ENCODE measurements around the gene EVX2. TPM values are rescaled to one million over a fixed set of nuclear protein-coding genes. Genes with fewer than 3 reads are reported as not detected.

Gene EVX2
- total and polyA plus RNA-seq, 2 donors (not counting 1 experiment from before 2014, with no cell fraction given) = not detected

DNA sequence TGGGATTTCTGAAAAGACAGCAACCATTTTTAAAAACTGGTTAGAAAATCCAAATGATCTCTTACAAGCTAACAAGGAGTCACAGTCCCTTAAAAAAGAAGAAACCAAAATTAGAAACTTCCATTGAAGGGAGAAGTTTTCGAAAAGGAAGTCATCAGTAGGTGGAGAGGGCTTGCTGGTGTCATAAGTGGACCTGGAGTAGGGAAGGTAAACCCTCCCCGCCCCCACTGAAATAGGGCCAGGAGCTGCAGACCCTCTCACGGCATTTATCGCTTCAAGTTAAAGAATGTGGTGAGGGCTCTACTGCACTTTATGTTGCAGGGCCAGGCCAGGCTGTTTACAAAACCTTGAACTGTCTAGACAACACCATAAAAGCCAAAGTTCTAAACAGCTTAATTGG lies 26.2 kb upstream of the EVX2 start:
- H3K4me1 ChIP-seq (ENCODE audit: control insufficient read depth in 2 of 2, insufficient read depth in 2 of 2, low read length in 2 of 2) = peaks cover 3 to 26% of the 10 kb centered on the region in 2 donors
- DNase-seq (no peak), ATAC-seq (ENCODE audit: low read depth) (no peak)
- H3K9me3 Mint-ChIP-seq (ENCODE audit: insufficient read depth) = peaks cover 4% of the 10 kb centered on the region
- H3K27me3 ChIP-seq (replicated peaks in 1 of 4; ENCODE audit: control extremely low read depth in 1 of 4, control insufficient read depth in 3 of 4, insufficient read depth in 4 of 4, low read length in 3 of 4) = peaks cover 0 to 90% (median 64%) of the 10 kb centered on the region in 4 experiments
- no peaks in the 10 kb centered on the region for H3K36me3 ChIP-seq (replicated peaks in 1 of 2; ENCODE audit: control extremely low read depth in 1 of 2, control insufficient read depth in 1 of 2, extremely low read depth in 1 of 2, insufficient read depth in 2 of 2, low read length in 1 of 2)
- no CpG with 5 or more reads among the region's 4 CpGs for WGBS (ENCODE audit: insufficient coverage)
- no peak overlapping the region for H3K9ac ChIP-seq (ENCODE audit: low read length)
- H3K27me3 Mint-ChIP-seq = peaks cover 79% of the 10 kb centered on the region
- H3K79me2 ChIP-seq (ENCODE audit: control insufficient read depth, insufficient read depth, low read length) = no peaks in the 10 kb centered on the region
- intact Hi-C loops (cut with micrococcal nuclease) = no loop called here
- H3K4me3 ChIP-seq (ENCODE audit: control extremely low read depth in 1 of 5, extremely low read depth in 1 of 5, insufficient read depth in 1 of 5, low read depth in 2 of 5, low read length in 4 of 5) = no peak overlapping the region
- H2AFZ ChIP-seq (ENCODE audit: insufficient read depth, low read depth, low read length, poor library complexity, severe bottlenecking) = no peak overlapping the region
- TF ChIP-seq CTCF (IDR thresholded peaks at IDR 0.05) (no peak), EZH2 (IDR thresholded peaks at IDR 0.05; ENCODE audit: borderline replicate concordance, insufficient read depth, low read depth, low read length, poor library complexity, severe bottlenecking) (no peak)
- H4K20me1 ChIP-seq (ENCODE audit: control insufficient read depth, insufficient read depth, low read length, poor library complexity, severe bottlenecking) = no peaks in the 10 kb centered on the region
- H3K4me2 ChIP-seq (replicated peaks; ENCODE audit: low read depth, low read length, poor library complexity, severe bottlenecking) = no peak overlapping the region
- H3K4me1 Mint-ChIP-seq = peaks cover 14% of the 10 kb centered on the region
- no peak overlapping the region for H3K4me3 Mint-ChIP-seq
- CTCF ChIA-PET = interaction anchor here (1.0 to 1.9 kb wide), 3 partner anchors 12 to 31 kb away, joined by 3 to 9 read pairs (median 3); no protein-coding TSS in a partner anchor
- no peak overlapping the region for H3K27ac ChIP-seq (ENCODE audit: low read length in 2 of 2)
- POLR2A ChIA-PET = no interaction called here
- no peak overlapping the region for H3K27ac Mint-ChIP-seq
- H3K9me3 ChIP-seq (ENCODE audit: control extremely low read depth in 1 of 3, control insufficient read depth in 2 of 3, insufficient read depth in 1 of 3, low read length in 2 of 3) = peaks cover 0 to 57% (median 0%) of the 10 kb centered on the region in 3 donors

DNA sequence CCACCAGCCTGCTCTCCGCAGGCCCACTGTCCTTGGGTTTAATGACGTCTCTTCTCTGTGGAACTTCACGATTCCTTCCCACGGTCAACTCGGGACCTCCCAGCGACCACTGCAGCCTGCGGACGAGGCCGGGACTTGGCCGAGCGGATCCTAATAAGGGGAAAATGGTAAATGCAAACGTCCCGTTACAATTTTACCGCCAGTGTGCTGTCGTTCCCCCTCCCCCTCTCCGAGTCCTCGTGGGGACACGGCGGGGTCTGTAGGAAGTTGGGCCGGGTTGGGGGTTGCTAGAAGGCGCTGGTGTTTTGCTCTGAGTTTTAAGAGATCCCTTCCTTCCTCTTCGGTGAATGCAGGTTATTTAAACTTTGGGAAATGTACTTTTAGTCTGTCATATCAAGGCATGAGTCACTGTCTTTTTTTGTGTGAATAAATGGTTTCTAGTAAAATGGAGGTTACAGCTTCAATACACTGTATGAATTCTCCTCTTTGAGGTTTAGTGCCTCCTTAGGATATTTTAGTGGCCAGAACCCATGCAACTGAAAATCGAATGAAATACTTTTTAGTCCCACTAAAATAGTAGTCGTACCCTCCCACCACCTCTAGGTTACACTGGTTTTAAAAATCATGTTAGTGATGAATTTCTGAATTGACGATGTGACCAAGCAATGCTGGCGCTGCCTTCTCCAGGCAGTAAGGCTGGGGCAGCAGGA lies 25.6 kb upstream of the EVX2 start:
- Mint-ChIP-seq H3K9me3 (ENCODE audit: insufficient read depth) (peaks cover 4% of the 10 kb centered on the region), H3K27me3 (peaks cover 81% of the 10 kb centered on the region), H3K4me1 (peaks cover 14% of the 10 kb centered on the region), H3K4me3 (no peak overlapping the region), H3K27ac (no peak overlapping the region)
- peaks cover 3 to 29% of the 10 kb centered on the region in 2 donors for H3K4me1 ChIP-seq (ENCODE audit: control insufficient read depth in 2 of 2, insufficient read depth in 2 of 2, low read length in 2 of 2)
- H3K27ac ChIP-seq (ENCODE audit: low read length in 2 of 2) = no peak overlapping the region
- no peak overlapping the region for H3K9ac ChIP-seq (ENCODE audit: low read length)
- H2AFZ ChIP-seq (ENCODE audit: insufficient read depth, low read depth, low read length, poor library complexity, severe bottlenecking) = no peak overlapping the region
- no peaks in the 10 kb centered on the region for H3K79me2 ChIP-seq (ENCODE audit: control insufficient read depth, insufficient read depth, low read length)
- intact Hi-C loops (cut with micrococcal nuclease) = no loop called here
- TF ChIP-seq EZH2 (IDR thresholded peaks at IDR 0.05; ENCODE audit: borderline replicate concordance, insufficient read depth, low read depth, low read length, poor library complexity, severe bottlenecking) (no peak), CTCF (IDR thresholded peaks at IDR 0.05) (no peak)
- H3K4me3 ChIP-seq (ENCODE audit: control extremely low read depth in 1 of 5, extremely low read depth in 1 of 5, insufficient read depth in 1 of 5, low read depth in 2 of 5, low read length in 4 of 5) = no peak overlapping the region
- peaks cover 0 to 58% (median 0%) of the 10 kb centered on the region in 3 donors for H3K9me3 ChIP-seq (ENCODE audit: control extremely low read depth in 1 of 3, control insufficient read depth in 2 of 3, insufficient read depth in 1 of 3, low read length in 2 of 3)
- POLR2A ChIA-PET = no interaction called here
- 27% methylated on average over 3 of the region's 26 CpGs for WGBS (ENCODE audit: insufficient coverage)
- no peaks in the 10 kb centered on the region for H4K20me1 ChIP-seq (ENCODE audit: control insufficient read depth, insufficient read depth, low read length, poor library complexity, severe bottlenecking)
- H3K27me3 ChIP-seq (replicated peaks in 1 of 4; ENCODE audit: control extremely low read depth in 1 of 4, control insufficient read depth in 3 of 4, insufficient read depth in 4 of 4, low read length in 3 of 4) = peaks cover 0 to 90% (median 64%) of the 10 kb centered on the region in 4 experiments
- CTCF ChIA-PET = interaction anchor here (1.0 to 1.9 kb wide), 3 partner anchors 12 to 31 kb away, joined by 3 to 9 read pairs (median 3); no protein-coding TSS in a partner anchor
- ATAC-seq (ENCODE audit: low read depth) (no peak), DNase-seq (no peak)
- no peaks in the 10 kb centered on the region for H3K36me3 ChIP-seq (replicated peaks in 1 of 2; ENCODE audit: control extremely low read depth in 1 of 2, control insufficient read depth in 1 of 2, extremely low read depth in 1 of 2, insufficient read depth in 2 of 2, low read length in 1 of 2)
- H3K4me2 ChIP-seq (replicated peaks; ENCODE audit: low read depth, low read length, poor library complexity, severe bottlenecking) = no peak overlapping the region
